IMR-90 (cell line): ENCODE measurements around the gene NHEJ1.

ENCODE experiments used
- CTCF ChIP-seq: conservative IDR thresholded peaks from 2 replicates; pipeline ENCODE4 v1.5.1; 2012; ENCODE audit warnings: mild to moderate bottlenecking, low read depth, low read length, improper control_type of control experiment
- POLR2A ChIP-seq: IDR thresholded peaks from 2 replicates; pipeline ENCODE4 v1.6.1; 2012; ENCODE audit warnings: mild to moderate bottlenecking, low read depth, low read length
- SMC3 ChIP-seq: fragments of 150-350 bp; IDR thresholded peaks from 2 replicates; pipeline ENCODE4 v1.6.1; 2016; ENCODE audit warnings: low read depth, mild to moderate bottlenecking, antibody characterized with exemption, low read length, moderate library complexity
- USF2 ChIP-seq: fragments of 150-350 bp; IDR thresholded peaks from 2 replicates; pipeline ENCODE4 v1.6.1; 2017; ENCODE audit warnings: mild to moderate bottlenecking, antibody characterized with exemption, low read length, low read depth

DNA sequence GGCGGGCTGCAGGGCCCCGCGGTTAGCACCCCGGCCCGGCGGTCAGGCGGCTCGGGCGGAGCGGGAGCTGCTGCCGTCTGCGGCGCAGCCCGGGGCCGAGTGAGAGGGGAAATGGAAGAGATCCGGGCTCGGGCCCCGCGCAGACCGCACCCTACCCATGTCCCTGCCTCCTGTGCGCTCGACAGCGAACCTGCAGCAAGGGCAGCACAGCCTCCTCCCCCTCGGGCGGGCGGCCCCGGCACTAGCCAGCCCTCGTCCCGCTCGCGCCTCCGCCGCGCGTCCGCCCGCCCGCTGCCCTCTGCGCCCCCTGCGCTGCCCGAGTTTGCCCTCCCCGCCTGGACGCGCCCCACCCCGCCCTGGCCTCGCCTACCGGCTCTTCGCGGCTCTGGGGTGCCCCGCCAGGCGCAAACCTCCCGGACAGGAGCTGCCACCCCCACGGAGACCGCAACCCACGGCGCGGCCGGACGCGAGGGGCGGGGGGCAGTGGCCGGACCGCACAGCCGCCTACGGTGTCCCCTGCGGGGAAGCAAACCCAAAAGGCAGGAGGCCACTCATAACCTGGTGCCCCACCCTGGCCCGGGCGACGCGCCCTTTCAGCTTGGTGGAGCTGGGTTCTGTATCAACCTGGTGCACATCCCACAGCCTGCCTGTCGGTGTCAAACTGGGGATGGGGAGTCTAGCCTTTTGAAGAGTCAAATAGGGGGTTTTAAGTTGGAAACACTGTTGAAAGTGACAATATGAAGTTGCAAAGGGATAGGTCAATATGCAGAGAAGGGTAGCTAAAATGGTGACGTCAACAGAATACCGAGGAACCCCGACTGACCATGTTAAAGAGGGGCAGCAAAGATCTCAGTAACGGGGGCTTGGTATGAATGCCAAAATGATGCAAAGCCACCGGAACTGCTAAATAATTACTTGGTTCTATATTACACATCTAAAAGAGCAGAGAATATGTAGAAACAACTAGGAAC is 99.5 kb downstream of the NHEJ1 start, which contains the start of gene IHH:
- TF ChIP-seq CTCF, result no peak
- TF ChIP-seq POLR2A, result no peak
- no peak for TF ChIP-seq SMC3
- TF ChIP-seq USF2, result no peak
